ENCODE results near the gene PIM1.
"Not testable (repeated sequence)": the region's sequence is repeated elsewhere in the genome, so short reads cannot be mapped to it uniquely, and the experiment has no call there.

Gene PIM1

GRCh38 chr6:37171970-37172812, 2.2 kb downstream of the PIM1 start:
- DNase-seq, result peak; percentile 84

GRCh38 chr6:37172912-37173492, 3.0 kb downstream of the PIM1 start:
- DNase-seq, result no peak

- DNase-seq, result no peak
Observed at GRCh38 chr6:37173493-37174195, 3.7 kb downstream of the PIM1 start.

- no peak for DNase-seq
Observed at GRCh38 chr6:37174196-37174514, 4.2 kb downstream of the PIM1 start.

- no peak for DNase-seq
Observed at GRCh38 chr6:37174515-37175331, 4.8 kb downstream of the PIM1 start.

GRCh38 chr6:37175332-37176267, 5.6 kb downstream of the PIM1 start:
- DNase-seq, result no peak

- no peak for DNase-seq
Observed at GRCh38 chr6:37176268-37177076, 6.5 kb downstream of the PIM1 start.

- no peak for DNase-seq
Observed at GRCh38 chr6:37177077-37177934, 7.4 kb downstream of the PIM1 start.

- DNase-seq, result no peak
Observed at GRCh38 chr6:37177935-37178517, 8.1 kb downstream of the PIM1 start.

- DNase-seq, result no peak
Observed at GRCh38 chr6:37180075-37180474, 10.1 kb downstream of the PIM1 start.

GRCh38 chr6:37180610-37181009, 10.7 kb downstream of the PIM1 start:
- DNase-seq, result not testable (repeated sequence)

GRCh38 chr6:37182736-37183590, 13.0 kb downstream of the PIM1 start:
- DNase-seq, result no peak

- not testable (repeated sequence) for DNase-seq
Observed at GRCh38 chr6:37185949-37186720, 16.2 kb downstream of the PIM1 start.

GRCh38 chr6:37187321-37188022, 17.5 kb downstream of the PIM1 start:
- no peak for DNase-seq

- no peak for DNase-seq
Observed at GRCh38 chr6:37188962-37189510, 19.1 kb downstream of the PIM1 start.

- no peak for DNase-seq
Observed at GRCh38 chr6:37190159-37190535, 20.2 kb downstream of the PIM1 start.

GRCh38 chr6:37192666-37193065, 22.7 kb downstream of the PIM1 start:
- DNase-seq, result no peak
